Measurements from ENCODE around the gene KLHL2.
"Not testable (repeated sequence)": the region's sequence is repeated elsewhere in the genome, so short reads cannot be mapped to it uniquely, and the experiment has no call there.

KLHL2 gene

GRCh38 chr4:165236852-165237251 is 29.5 kb downstream of the KLHL2 start:
- not testable (repeated sequence) for DNase-seq

GRCh38 chr4:165238041-165238640 is 30.8 kb downstream of the KLHL2 start:
- DNase-seq: not testable (repeated sequence)

GRCh38 chr4:165240761-165241160 is 33.4 kb downstream of the KLHL2 start:
- DNase-seq: not testable (repeated sequence)

DNA sequence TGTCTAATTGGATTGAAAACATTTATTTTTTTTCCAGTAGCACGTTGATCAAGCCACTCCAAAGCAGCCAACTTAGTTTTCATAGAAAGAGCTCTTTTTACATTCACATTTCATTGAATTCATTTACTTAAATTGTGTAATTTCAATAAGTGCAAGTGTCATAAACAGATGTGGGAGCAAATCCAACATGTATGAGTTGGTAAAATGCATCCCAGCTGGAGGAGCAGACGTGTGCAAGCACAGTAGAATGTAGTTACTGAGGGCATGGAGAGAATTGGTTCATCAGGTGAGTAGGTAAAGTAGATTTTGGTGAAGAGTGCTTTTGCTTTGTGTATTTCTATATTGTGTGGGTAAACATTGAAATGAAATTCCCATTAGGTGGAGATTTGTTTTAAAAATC is 36.8 kb downstream of the KLHL2 start:
- DNase-seq: not testable (repeated sequence)

GRCh38 chr4:165244587-165245186 is 37.3 kb downstream of the KLHL2 start:
- not testable (repeated sequence) for DNase-seq

DNA sequence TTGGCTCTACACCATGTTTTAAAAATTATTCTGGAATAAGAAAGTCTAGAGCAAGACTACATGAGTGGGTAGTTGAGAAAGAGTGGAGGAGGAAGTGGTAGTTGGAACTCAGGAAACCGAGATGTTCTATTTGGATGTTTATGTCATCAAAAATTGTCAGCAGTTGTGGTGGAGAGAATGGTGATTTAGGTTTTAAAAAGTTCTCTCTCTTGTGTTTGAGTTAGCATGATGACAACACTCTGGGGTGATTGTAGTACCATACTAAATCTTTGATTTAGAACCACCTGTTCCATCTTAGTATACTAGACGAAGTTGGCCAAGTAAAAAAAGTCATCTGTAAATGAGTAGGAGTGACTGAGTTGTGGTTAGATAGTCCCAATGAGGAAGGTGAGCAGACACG is 40.7 kb downstream of the KLHL2 start:
- DNase-seq: no peak

DNA sequence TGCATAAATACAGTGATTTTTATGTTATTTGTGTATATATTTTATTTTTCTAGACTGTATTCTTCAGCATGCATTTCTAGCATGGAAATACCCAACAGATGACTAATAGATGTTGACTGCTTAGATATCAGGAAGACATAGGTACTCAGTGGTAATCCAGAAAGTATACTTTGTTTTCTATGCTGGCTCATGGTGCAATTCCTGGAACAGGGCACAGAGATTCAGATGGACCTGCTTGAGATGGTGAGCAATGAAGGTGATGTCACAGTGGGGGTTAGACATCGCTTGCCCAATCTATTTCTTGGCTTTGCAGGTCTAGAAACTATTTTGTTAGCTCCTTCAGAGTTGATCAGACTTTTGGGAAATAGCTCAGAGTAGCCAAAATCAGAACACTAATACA is 41.5 kb downstream of the KLHL2 start:
- not testable (repeated sequence) for DNase-seq

DNA sequence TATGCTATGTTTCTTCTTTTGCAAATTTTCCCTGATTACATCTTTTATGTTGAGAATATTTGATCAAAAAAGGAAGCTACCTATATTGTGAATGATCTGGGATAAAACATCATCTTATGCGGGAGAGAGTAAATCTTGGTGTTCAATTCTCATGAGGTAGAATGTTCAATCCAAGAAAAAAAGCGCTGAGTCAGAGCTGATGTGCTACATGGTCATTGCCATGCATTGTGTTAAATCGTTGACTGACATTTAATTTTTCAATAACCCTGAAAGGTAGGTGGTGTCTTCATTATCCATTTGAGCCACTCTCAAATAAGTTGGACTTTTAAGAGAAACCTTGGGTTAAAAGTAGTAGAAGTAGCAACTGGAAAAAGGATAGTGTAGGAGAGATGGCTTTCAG is 47.4 kb downstream of the KLHL2 start:
- not testable (repeated sequence) for DNase-seq

GRCh38 chr4:165255439-165255838 is 48.1 kb downstream of the KLHL2 start:
- peak; percentile 68 for DNase-seq

DNA sequence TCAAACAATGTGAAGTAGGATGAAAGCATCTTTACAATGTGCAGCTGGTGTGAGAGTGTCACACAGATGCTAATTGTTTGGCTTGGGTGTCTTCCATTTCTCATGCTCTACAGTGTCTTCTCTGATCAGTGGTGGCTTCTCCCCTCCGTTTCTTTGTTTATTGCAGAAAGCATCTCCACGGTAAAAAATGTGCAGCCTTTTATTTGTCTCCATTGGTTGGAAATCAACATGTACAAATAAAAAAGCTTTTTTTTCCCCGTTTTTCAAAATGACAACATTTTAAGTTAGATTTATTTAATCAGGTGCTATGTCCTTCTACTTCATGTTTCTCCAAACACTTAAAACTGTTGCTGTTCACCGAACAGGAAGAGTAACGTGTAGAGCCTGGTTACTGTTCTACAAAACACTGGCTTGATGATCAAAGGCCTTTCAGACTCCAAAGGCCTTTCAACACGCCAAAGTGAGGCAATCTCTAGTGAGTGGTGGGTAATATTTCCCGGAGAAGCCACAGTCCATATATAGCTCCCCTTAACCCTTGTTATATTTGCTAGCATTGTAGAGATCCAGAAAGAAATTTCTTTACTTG is 48.8 kb downstream of the KLHL2 start:
- not testable (repeated sequence) for DNase-seq

DNA sequence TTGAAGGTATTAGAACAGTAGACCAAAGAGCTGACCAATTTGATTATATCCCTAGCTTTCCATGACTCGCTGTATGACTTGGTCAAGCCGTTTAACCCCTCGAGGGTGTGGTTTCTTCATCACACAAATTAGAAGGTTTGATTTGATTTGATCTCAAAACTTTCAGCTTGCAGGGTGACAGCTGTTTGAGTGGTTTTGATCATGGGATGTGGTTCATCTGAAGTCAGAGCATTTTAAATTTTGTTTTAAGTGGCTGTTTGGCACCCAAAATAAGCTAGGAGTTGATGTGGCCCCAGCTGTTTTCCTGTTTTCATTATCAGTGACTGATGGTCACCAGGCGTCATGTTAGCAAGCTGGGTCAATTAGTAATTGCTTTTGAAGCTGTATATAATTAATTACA is 52.4 kb downstream of the KLHL2 start:
- DNase-seq: peak; percentile 9

DNA sequence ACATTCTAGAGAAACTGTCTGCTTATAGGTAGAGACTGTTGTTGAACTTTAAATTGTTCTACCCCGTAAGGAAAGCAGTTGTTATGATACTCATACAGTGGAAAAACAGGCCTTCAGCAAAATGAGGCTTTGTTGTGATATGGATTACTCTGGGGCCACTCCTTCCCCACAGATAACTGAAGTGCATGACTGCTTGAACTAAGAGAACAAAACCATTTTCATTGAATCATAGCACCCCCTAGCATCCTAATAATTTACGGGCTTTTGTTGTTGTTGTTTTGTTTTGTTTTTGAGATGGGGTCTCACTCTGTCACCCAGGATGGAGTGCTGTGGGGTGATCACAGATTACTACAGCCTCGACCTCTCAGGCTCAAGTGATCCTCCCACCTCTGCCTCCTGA is 54.9 kb downstream of the KLHL2 start:
- not testable (repeated sequence) for DNase-seq

DNA sequence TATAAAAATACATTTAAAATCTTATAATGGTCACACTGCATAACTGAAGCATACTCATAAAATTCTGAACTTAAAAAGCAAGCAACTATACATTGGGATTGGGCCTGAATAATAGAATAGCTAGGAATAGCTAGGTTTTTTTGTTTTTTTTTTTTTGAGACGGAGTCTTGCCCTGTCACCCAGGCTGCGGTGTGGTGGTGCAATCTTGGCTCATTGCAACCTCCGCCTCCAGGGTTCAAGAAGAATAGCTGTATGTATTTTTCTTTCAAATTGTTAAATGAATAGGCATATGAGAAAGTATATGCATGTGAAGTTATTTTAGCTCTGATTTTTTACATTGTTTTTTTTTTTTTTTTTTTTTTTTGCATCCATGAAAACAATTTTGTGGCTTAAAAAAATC is 56.1 kb downstream of the KLHL2 start:
- DNase-seq: not testable (repeated sequence)

- not testable (repeated sequence) for DNase-seq
Observed at GRCh38 chr4:165269931-165270330, 62.6 kb downstream of the KLHL2 start.

DNA sequence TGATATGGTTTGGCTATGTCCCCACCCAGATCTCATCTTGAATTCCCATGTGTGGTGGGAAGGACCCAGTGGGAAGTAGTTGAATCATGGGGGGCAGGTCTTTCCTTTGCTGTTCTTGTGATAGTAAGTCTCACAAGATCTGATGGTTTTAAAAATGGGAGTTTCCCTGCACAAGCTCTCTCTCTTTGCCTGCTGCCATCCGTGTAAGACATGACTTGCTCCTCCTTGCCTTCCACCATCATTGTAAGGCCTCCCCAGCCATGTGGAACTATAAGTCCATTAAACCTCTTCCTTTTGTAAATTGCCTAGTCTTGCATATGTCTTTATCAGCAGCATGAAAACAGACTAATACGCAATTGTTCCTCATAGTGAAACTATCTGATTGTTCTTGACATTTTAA is 66.1 kb downstream of the KLHL2 start:
- DNase-seq: not testable (repeated sequence)

GRCh38 chr4:165275357-165275756 is 68.0 kb downstream of the KLHL2 start:
- not testable (repeated sequence) for DNase-seq

GRCh38 chr4:165279531-165279930 is 72.2 kb downstream of the KLHL2 start:
- not testable (repeated sequence) for DNase-seq

GRCh38 chr4:165284697-165285096 is 77.3 kb downstream of the KLHL2 start:
- DNase-seq: not testable (repeated sequence)

GRCh38 chr4:165286619-165287340 is 79.4 kb downstream of the KLHL2 start:
- DNase-seq: not testable (repeated sequence)

GRCh38 chr4:165288226-165288625 is 80.9 kb downstream of the KLHL2 start:
- DNase-seq: no peak

- no peak for DNase-seq
Observed at GRCh38 chr4:165288639-165289422, 81.5 kb downstream of the KLHL2 start.

GRCh38 chr4:165289423-165289785 is 82.0 kb downstream of the KLHL2 start:
- no peak for DNase-seq

DNA sequence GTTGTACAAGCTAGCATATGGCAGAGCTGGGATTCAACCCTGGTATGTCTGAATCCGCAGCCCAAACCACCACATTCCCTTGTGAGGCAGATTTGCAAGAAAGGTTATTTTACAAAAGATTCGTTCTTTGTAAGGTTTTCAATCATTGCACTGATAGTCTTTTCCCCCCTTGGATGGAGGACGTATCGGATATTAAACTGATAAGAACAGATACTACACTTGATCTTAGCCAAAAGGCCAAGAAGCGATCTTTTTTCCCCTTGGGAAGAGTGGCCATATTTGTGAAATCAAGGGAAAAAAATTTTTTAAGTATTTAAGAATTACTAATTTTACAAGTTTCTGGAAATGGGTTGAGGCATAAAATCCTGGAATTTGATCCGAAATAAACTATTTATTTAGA is 85.7 kb downstream of the KLHL2 start:
- no peak for DNase-seq
